ENCODE measurements around the gene ITGB5. TPM values are rescaled to one million over a fixed set of nuclear protein-coding genes. Genes with fewer than 3 reads are reported as not detected.

Gene ITGB5
- total and polyA plus RNA-seq, 2 donors (not counting 1 experiment from before 2014, with no cell fraction given): 0.15 to 0.54 TPM

DNA sequence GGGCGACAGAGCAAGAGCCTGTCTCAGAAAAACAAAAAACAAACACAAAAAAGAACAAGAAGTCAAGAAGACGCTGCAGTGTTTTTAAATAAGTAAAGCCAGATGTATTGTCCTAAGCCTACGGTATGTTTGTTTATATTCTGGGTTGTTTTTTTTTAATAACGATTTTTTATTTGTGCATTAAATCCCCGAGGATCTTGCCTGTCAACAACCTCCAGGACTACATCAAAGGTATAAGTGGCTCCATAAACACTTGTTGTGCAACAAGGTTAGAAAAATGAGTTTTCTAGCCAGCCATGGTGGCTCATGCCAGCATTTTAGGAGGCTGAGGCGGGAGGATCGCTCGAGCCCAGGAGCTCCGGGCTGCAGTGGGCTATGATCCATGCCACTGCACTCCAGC is 26.1 kb downstream of the ITGB5 start:
- Histone ChIP-seq H3K27me3 (replicated peaks in 1 of 4; ENCODE audit: control extremely low read depth in 1 of 4, control insufficient read depth in 3 of 4, insufficient read depth in 4 of 4, low read length in 3 of 4) (peaks cover 0 to 13% (median 1%) of the 10 kb centered on the region in 4 experiments), H3K79me2 (ENCODE audit: control insufficient read depth, insufficient read depth, low read length) (no peaks in the 10 kb centered on the region), H3K4me1 (ENCODE audit: control insufficient read depth in 2 of 2, insufficient read depth in 2 of 2, low read length in 2 of 2) (no peaks in the 10 kb centered on the region), H3K9me3 (ENCODE audit: control extremely low read depth in 1 of 3, control insufficient read depth in 2 of 3, insufficient read depth in 1 of 3, low read length in 2 of 3) (no peaks in the 10 kb centered on the region), H3K4me3 (ENCODE audit: control extremely low read depth in 1 of 5, extremely low read depth in 1 of 5, insufficient read depth in 1 of 5, low read depth in 2 of 5, low read length in 4 of 5) (no peak overlapping the region), H3K4me2 (replicated peaks; ENCODE audit: low read depth, low read length, poor library complexity, severe bottlenecking) (no peak overlapping the region), H2AFZ (ENCODE audit: insufficient read depth, low read depth, low read length, poor library complexity, severe bottlenecking) (no peak overlapping the region), H3K36me3 (replicated peaks in 1 of 2; ENCODE audit: control extremely low read depth in 1 of 2, control insufficient read depth in 1 of 2, extremely low read depth in 1 of 2, insufficient read depth in 2 of 2, low read length in 1 of 2) (no peaks in the 10 kb centered on the region), H4K20me1 (ENCODE audit: control insufficient read depth, insufficient read depth, low read length, poor library complexity, severe bottlenecking) (no peaks in the 10 kb centered on the region), H3K27ac (ENCODE audit: low read length in 2 of 2) (no peak overlapping the region), H3K9ac (ENCODE audit: low read length) (no peak overlapping the region)
- TF ChIP-seq EZH2 (IDR thresholded peaks at IDR 0.05; ENCODE audit: borderline replicate concordance, insufficient read depth, low read depth, low read length, poor library complexity, severe bottlenecking): no peak
- TF ChIP-seq, protein P1, sequence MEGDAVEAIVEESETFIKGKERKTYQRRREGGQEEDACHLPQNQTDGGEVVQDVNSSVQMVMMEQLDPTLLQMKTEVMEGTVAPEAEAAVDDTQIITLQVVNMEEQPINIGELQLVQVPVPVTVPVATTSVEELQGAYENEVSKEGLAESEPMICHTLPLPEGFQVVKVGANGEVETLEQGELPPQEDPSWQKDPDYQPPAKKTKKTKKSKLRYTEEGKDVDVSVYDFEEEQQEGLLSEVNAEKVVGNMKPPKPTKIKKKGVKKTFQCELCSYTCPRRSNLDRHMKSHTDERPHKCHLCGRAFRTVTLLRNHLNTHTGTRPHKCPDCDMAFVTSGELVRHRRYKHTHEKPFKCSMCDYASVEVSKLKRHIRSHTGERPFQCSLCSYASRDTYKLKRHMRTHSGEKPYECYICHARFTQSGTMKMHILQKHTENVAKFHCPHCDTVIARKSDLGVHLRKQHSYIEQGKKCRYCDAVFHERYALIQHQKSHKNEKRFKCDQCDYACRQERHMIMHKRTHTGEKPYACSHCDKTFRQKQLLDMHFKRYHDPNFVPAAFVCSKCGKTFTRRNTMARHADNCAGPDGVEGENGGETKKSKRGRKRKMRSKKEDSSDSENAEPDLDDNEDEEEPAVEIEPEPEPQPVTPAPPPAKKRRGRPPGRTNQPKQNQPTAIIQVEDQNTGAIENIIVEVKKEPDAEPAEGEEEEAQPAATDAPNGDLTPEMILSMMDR (IDR thresholded peaks at IDR 0.05): no peak
- Mint-ChIP-seq H3K27me3 (peaks cover 9% of the 10 kb centered on the region), H3K27ac (no peak overlapping the region), H3K9me3 (ENCODE audit: insufficient read depth) (no peaks in the 10 kb centered on the region), H3K4me1 (no peaks in the 10 kb centered on the region), H3K4me3 (no peak overlapping the region)
- ATAC-seq (ENCODE audit: low read depth) (no peak), DNase-seq (no peak)
- intact Hi-C loops (cut with micrococcal nuclease): no loop called here
- ChIA-PET POLR2A (no interaction called here), CTCF (no interaction called here)
- WGBS (ENCODE audit: insufficient coverage): 94% methylated on average over 3 of the region's 9 CpGs

DNA sequence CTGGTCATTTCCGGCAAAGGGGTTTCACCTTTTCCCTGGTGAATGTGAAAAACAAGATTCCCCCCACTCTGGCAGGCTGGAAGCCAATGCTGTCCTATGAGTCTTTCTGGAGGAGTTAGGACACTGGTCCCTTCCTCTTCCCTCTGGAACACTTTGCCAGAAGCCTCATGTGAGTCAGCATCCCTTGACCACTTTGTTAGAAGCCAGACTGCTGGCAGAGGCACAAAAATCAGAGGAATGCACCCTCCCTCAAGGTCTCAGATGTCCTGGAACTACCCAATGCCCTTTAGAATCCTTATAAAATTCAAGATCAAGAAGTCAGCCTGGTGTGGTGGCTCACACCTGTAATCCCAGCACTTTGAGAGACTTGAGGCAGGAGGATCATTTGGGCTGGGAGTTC is 26.6 kb downstream of the ITGB5 start:
- Histone ChIP-seq H4K20me1 (ENCODE audit: control insufficient read depth, insufficient read depth, low read length, poor library complexity, severe bottlenecking) (no peaks in the 10 kb centered on the region), H3K79me2 (ENCODE audit: control insufficient read depth, insufficient read depth, low read length) (no peaks in the 10 kb centered on the region)
- POLR2A ChIA-PET: no interaction called here

More for the DNA sequence above, 26.6 kb downstream of the ITGB5 start:
- Mint-ChIP-seq H3K27me3 (peaks cover 13% of the 10 kb centered on the region), H3K9me3 (ENCODE audit: insufficient read depth) (no peaks in the 10 kb centered on the region), H3K4me1 (no peaks in the 10 kb centered on the region), H3K27ac (no peak overlapping the region), H3K4me3 (no peak overlapping the region)
- Histone ChIP-seq H3K36me3 (replicated peaks in 1 of 2; ENCODE audit: control extremely low read depth in 1 of 2, control insufficient read depth in 1 of 2, extremely low read depth in 1 of 2, insufficient read depth in 2 of 2, low read length in 1 of 2) (no peaks in the 10 kb centered on the region), H3K9me3 (ENCODE audit: control extremely low read depth in 1 of 3, control insufficient read depth in 2 of 3, insufficient read depth in 1 of 3, low read length in 2 of 3) (no peaks in the 10 kb centered on the region), H2AFZ (ENCODE audit: insufficient read depth, low read depth, low read length, poor library complexity, severe bottlenecking) (no peak overlapping the region), H3K4me2 (replicated peaks; ENCODE audit: low read depth, low read length, poor library complexity, severe bottlenecking) (no peak overlapping the region), H3K4me1 (ENCODE audit: control insufficient read depth in 2 of 2, insufficient read depth in 2 of 2, low read length in 2 of 2) (no peaks in the 10 kb centered on the region), H3K9ac (ENCODE audit: low read length) (no peak overlapping the region), H3K4me3 (ENCODE audit: control extremely low read depth in 1 of 5, extremely low read depth in 1 of 5, insufficient read depth in 1 of 5, low read depth in 2 of 5, low read length in 4 of 5) (no peak overlapping the region), H3K27ac (ENCODE audit: low read length in 2 of 2) (no peak overlapping the region), H3K27me3 (replicated peaks in 1 of 4; ENCODE audit: control extremely low read depth in 1 of 4, control insufficient read depth in 3 of 4, insufficient read depth in 4 of 4, low read length in 3 of 4) (peaks cover 0 to 13% (median 1%) of the 10 kb centered on the region in 4 experiments)
- intact Hi-C loops (cut with micrococcal nuclease): no loop called here
- DNase-seq (no peak), ATAC-seq (ENCODE audit: low read depth) (no peak)
- TF ChIP-seq, protein P1 (IDR thresholded peaks at IDR 0.05): no peak
- TF ChIP-seq EZH2 (IDR thresholded peaks at IDR 0.05; ENCODE audit: borderline replicate concordance, insufficient read depth, low read depth, low read length, poor library complexity, severe bottlenecking): no peak
- CTCF ChIA-PET: no interaction called here
- no CpG with 5 or more reads among the region's 1 CpG for WGBS (ENCODE audit: insufficient coverage)
